Activated T-cell treated with anti-CD3 and anti-CD28 coated beads for 1 hour (primary cell): ENCODE measurements around the gene SOD3.

Source experiments
- DNase-seq: peaks from one replicate; pipeline ENCODE4 v3.0.0-alpha.2; 2020; ENCODE audit warnings: low read depth

Gene SOD3

GRCh38 chr4:24840826-24841543 lies 45.6 kb downstream of the SOD3 start:
- DNase-seq, result no peak

DNA sequence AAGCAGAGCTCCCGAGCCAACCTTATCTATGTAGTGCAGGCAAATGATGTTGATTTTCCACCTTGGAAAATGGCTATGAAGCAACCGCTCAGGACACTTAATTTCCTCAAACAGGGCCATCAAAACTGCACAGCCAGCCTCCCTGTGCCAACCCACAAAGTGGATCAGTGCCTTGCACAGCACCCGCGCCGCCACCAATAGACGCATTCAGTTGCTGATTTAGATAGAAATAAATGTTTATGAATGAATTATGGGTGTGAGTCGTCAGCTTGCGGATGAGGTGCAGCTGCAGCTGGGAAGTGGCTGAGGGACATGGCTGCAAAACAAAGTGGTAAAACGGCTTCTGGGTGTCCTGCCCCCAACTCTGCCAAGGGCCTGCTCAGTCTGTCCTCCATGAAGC lies 47.0 kb downstream of the SOD3 start:
- no peak for DNase-seq

DNA sequence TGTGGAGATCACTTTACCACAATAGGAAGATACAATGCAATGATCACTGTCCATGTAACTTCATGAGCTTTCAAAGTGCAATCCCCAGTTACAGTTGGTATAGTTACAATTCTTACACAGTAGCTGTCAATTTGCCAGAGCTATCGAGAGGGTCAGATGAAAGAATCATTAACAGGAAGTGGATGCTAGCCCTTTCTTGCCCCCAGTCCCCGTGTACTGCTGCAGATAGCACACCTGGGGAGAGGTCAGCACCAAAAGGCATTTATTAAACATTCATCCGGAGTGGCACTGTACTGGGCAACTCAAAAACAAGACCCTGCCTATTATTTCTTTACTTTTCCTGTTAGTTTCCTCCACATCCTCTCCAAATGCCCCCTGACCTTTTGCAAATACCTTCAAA lies 47.7 kb downstream of the SOD3 start:
- no peak for DNase-seq

DNA sequence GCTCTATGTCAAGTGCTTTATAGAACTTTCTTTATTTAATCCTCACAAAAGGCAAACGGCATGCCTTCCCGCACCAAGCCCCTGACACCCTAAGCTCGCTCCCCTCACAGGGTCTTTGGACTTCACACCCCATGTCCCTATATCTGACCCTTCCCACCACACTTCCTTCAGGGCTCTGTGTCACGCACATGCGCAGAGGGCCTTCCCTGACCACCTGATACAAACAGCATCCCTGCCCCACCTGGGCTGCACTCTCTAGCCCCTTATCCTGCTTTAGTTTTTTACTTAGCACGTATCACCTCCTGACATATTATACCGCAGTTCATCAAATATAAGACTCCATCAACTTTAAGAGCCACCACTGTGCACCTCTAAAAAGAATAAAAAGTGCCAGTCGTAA lies 49.8 kb downstream of the SOD3 start:
- no peak for DNase-seq

DNA sequence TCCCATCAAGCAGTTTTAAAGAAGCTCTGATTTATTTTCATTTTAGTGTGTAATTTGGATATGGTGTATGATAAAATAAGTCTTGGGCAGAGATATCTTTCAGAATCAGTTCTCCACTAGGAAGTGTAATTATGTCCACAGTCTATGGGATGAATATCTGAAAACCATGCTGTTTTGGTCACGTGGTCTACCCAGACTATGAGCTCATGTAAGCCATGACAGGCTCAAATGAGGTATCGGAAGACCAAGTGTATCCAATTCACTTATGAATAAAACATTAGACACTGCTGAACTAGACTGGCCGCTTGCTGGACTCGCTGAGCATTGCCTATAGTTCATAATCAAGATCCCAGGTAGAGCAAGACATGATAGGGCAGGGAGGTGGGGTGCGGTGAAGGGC lies 50.5 kb downstream of the SOD3 start:
- DNase-seq, result no peak

- no peak for DNase-seq
Measured at GRCh38 chr4:24846716-24847115, 51.3 kb downstream of the SOD3 start.

DNA sequence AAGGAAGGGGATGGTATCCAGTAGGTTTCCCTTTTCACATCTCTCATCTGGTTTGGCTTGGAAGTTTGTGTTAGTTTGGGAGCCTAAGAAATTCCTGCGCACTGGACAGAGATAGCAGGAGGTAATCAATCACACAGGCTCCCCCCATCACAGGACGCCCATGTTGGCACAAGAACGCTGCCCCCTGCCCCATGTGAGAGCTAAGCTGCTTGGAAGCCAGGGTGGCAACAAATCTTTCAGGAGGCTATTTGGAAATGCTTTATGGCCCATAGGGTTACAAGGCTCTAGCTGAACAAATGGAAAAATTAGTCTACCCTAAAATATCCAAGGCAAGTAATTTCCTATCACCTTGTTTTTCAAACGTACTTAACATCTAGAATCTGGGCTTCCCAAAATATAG lies 54.0 kb downstream of the SOD3 start:
- DNase-seq, result no peak

DNA sequence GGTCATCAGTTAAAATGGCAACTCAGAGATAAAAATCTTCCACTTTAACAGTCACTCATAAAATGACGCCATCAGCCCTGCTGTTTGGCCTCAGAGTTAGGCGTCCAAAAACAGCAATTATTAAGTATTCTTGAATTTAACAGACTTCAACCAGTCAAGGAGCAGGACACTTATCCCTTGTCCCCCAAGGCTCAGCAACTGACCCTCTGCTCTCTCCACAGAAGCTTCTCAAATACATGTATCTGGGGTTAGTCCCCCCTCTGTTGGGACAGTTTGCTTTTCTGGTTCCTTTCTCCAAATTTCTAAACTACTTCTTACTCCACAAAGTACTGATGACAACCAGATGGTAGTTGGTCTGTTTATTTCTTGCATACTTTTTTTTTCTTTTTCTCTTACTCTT lies 54.4 kb downstream of the SOD3 start:
- DNase-seq, result no peak
